Peyer's patch (tissue), 4 donors: Measurements from ENCODE around the gene MACROD2.

Source experiments
- CTCF ChIP-seq, 6 experiments: fragments of 450-650 bp in 4 of 6; fragments of 200-600 bp in 2 of 6; sonication (generic) in 1 of 6; IDR thresholded peaks; one replicate each; pipeline ENCODE4 v1.5.1; 2017 to 2019; ENCODE audit warnings: antibody characterized with exemption in 6 of 6, mild to moderate bottlenecking in 3 of 6, moderate library complexity in 1 of 6
- POLR2A ChIP-seq, 2 donors: fragments of 450-650 bp; IDR thresholded peaks; one replicate each; pipeline ENCODE4 v1.5.1; 2017; ENCODE audit warnings: antibody characterized with exemption in 2 of 2, mild to moderate bottlenecking in 2 of 2, moderate library complexity in 2 of 2

- TF ChIP-seq POLR2A (IDR thresholded peaks at IDR 0.05) (no peak), CTCF (IDR thresholded peaks at IDR 0.05) (no peak)
These were observed 558.6 kb downstream of the MACROD2 start for GRCh38 chr20:14553774-14554534.
